Measurements from ENCODE around the gene RBBP5. TPM values are rescaled to one million over a fixed set of nuclear protein-coding genes. Genes with fewer than 3 reads are reported as not detected.

RBBP5 gene
- 10 to 100 TPM; 18.8 to 21.6 TPM for total RNA-seq

- H3K36me3 Mint-ChIP-seq (ENCODE audit: low read depth): peaks cover 4% of the 10 kb centered on the region
- ChIA-PET POLR2A (interaction anchor here (0.7 to 2.5 kb wide), 11 partner anchors 11 to 605 kb away, joined by 3 to 23 read pairs (median 5); no protein-coding TSS in a partner anchor), CTCF (interaction anchor here (0.7 to 6.4 kb wide), 15 partner anchors 13 to 213 kb away, joined by 3 to 46 read pairs (median 3); partner anchors contain the start of gene TMCC2)
Measured at GRCh38 chr1:205121660-205122488, at the start of gene RBBP5. RBBP5 (minus strand) TSS chr1:205121978; CDS start chr1:205121873, 105 bp downstream.

GRCh38 chr1:205171369-205171768 lies 49.6 kb upstream of the RBBP5 start:
- no peaks in the 10 kb centered on the region for H3K27me3 Mint-ChIP-seq
- intact Hi-C loops (cut with micrococcal nuclease): loop anchor here (5.0 kb wide), 1 partner anchor 36 kb away; no protein-coding TSS in a partner anchor
- DNase-seq: no peak
- peaks cover 35% of the 10 kb centered on the region for H3K4me1 Mint-ChIP-seq (ENCODE audit: low read depth)
- no peak for TF ChIP-seq CTCF (IDR thresholded peaks at IDR 0.05)
- CTCF ChIA-PET: interaction anchor here (1.2 to 1.4 kb wide), 2 partner anchors 30 to 58 kb away, joined by 3 to 8 read pairs; no protein-coding TSS in a partner anchor
- peak overlapping the region; percentile 22 for H3K27ac Mint-ChIP-seq
- H3K4me3 Mint-ChIP-seq: no peak overlapping the region
- POLR2A ChIA-PET: no interaction called here
- H3K9me3 Mint-ChIP-seq: no peaks in the 10 kb centered on the region
- no peak for ATAC-seq
- peaks cover 34% of the 10 kb centered on the region for H3K36me3 Mint-ChIP-seq (ENCODE audit: low read depth)

More at GRCh38 chr1:205121660-205122488, at the start of gene RBBP5:
- ATAC-seq: peak; percentile 96
- Mint-ChIP-seq H3K4me1 (ENCODE audit: low read depth) (peaks cover 27% of the 10 kb centered on the region), H3K9me3 (no peaks in the 10 kb centered on the region), H3K27ac (peak within 1 kb of the TSS; percentile 97), H3K4me3 (peak within 1 kb of the TSS; percentile 95), H3K27me3 (no peaks in the 10 kb centered on the region)
- DNase-seq: peak; percentile 96
- TF ChIP-seq CTCF (IDR thresholded peaks at IDR 0.05): peak; percentile 43
- intact Hi-C loops (cut with micrococcal nuclease): loop anchor here (10.0 kb wide), 1 partner anchor 133 kb away; no protein-coding TSS in a partner anchor

GRCh38 chr1:205170532-205171269 lies 48.9 kb upstream of the RBBP5 start:
- Mint-ChIP-seq H3K27ac (peak overlapping the region; percentile 6), H3K4me3 (no peak overlapping the region), H3K27me3 (no peaks in the 10 kb centered on the region), H3K4me1 (ENCODE audit: low read depth) (peaks cover 33% of the 10 kb centered on the region), H3K9me3 (no peaks in the 10 kb centered on the region), H3K36me3 (ENCODE audit: low read depth) (peaks cover 32% of the 10 kb centered on the region)
- ATAC-seq (no peak), DNase-seq (no peak)
- ChIA-PET CTCF (interaction anchor here (0.6 to 1.4 kb wide), 2 partner anchors 58 to 149 kb away, joined by 3 to 8 read pairs; no protein-coding TSS in a partner anchor), POLR2A (no interaction called here)
- no peak for TF ChIP-seq CTCF (IDR thresholded peaks at IDR 0.05)
- intact Hi-C loops (cut with micrococcal nuclease): loop anchor here (5.0 kb wide), 1 partner anchor 37 kb away; no protein-coding TSS in a partner anchor

GRCh38 chr1:205169248-205169647 lies 47.5 kb upstream of the RBBP5 start:
- Mint-ChIP-seq H3K4me1 (ENCODE audit: low read depth) (peaks cover 33% of the 10 kb centered on the region), H3K36me3 (ENCODE audit: low read depth) (peaks cover 29% of the 10 kb centered on the region), H3K9me3 (no peaks in the 10 kb centered on the region), H3K27me3 (no peaks in the 10 kb centered on the region), H3K4me3 (no peak overlapping the region), H3K27ac (no peak overlapping the region)
- TF ChIP-seq CTCF (IDR thresholded peaks at IDR 0.05): no peak
- DNase-seq: no peak
- ChIA-PET CTCF (interaction anchor here (1.4 to 1.5 kb wide), 2 partner anchors 27 to 180 kb away, joined by 3 to 4 read pairs; no protein-coding TSS in a partner anchor), POLR2A (no interaction called here)
- intact Hi-C loops (cut with micrococcal nuclease): no loop called here
- no peak for ATAC-seq
